NCI-H748 (cell line): ENCODE data around the gene CUEDC1.

Experiments used
- DNase-seq: peaks from one replicate; lab custom pipeline; 2025; ENCODE audit not compliant: unreplicated experiment; lab: John Stamatoyannopoulos, UW

Gene CUEDC1

GRCh38 chr17:57918017-57918895, 37.0 kb downstream of the CUEDC1 start:
- DNase-seq: no peak

GRCh38 chr17:57916925-57917858, 38.0 kb downstream of the CUEDC1 start:
- peak; percentile 76 for DNase-seq

GRCh38 chr17:57915985-57916757, 39.0 kb downstream of the CUEDC1 start:
- peak; percentile 97 for DNase-seq

GRCh38 chr17:57915544-57915943, 39.7 kb downstream of the CUEDC1 start:
- peak; percentile 58 for DNase-seq

GRCh38 chr17:57914273-57915142, 40.7 kb downstream of the CUEDC1 start:
- DNase-seq: no peak

DNA sequence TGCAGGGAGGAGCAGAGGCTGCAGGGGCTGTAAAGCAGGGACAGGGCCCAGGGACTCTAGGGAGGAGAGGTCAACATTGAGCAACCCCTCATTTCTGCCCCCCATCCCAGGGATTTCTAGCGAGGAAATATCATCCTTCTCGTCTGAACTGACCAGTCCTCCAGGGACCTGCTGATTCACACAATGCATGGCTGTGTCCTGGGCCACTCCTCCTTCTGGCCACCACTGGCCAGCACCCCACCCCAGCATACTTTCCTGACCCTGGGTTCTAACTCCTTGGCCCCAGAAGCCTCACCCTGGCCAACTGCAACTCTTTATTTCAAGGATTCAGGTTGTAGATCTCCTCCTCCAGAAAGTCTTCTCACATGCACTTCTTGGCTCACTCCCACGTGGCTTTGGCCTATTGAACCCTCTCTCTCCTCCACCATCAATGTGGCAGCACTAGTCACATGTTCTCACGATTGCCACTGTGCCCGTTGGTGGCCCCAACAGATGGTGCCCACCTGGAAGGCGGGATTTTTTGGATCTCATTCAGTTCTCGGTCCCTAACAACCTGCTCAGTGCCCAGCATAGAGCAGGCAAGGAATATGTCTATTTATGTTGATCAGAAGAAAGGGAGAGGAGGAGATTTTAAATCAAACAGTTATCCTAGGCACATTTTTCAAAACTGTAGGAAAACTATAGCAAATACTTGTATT, 41.5 kb downstream of the CUEDC1 start:
- no peak for DNase-seq

DNA sequence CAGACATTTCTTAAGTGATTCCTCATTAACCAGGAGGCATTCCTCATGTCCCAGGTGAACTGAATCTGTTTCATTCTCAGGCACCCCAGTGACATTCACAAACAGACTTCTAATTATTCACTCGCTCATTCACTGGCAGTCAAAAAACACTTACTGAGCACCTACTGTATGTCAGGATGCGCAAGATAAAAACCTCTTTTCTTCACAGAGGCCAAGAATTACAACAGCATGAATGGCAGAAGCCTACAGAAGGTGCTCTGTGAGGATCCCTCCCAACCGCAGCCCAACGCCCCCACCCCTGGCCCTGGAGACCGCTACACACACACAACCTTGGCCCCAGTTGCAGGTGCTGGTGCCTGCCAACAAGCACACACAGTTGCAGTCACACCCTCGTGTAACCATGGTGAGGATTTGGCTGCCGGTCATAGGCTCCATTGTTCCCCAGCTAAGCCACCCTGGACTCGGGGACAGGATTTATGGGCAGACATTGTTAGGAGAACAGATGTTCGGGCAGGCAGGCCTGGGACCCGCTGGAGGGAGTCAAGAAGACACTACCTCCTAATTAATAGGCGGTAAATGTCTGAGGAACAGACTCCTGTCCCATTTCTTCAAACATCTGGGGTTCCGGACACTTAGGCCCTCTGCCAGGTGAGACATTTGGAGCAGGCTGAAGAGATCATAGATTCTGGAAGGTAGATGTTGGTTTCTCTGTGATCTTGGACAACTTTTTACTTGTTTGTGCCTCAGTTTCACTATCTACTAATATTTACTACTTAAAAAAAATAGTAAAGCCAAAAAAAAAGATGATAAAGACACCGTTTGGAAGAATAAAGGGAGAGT, 43.2 kb downstream of the CUEDC1 start:
- DNase-seq: peak; percentile 99

DNA sequence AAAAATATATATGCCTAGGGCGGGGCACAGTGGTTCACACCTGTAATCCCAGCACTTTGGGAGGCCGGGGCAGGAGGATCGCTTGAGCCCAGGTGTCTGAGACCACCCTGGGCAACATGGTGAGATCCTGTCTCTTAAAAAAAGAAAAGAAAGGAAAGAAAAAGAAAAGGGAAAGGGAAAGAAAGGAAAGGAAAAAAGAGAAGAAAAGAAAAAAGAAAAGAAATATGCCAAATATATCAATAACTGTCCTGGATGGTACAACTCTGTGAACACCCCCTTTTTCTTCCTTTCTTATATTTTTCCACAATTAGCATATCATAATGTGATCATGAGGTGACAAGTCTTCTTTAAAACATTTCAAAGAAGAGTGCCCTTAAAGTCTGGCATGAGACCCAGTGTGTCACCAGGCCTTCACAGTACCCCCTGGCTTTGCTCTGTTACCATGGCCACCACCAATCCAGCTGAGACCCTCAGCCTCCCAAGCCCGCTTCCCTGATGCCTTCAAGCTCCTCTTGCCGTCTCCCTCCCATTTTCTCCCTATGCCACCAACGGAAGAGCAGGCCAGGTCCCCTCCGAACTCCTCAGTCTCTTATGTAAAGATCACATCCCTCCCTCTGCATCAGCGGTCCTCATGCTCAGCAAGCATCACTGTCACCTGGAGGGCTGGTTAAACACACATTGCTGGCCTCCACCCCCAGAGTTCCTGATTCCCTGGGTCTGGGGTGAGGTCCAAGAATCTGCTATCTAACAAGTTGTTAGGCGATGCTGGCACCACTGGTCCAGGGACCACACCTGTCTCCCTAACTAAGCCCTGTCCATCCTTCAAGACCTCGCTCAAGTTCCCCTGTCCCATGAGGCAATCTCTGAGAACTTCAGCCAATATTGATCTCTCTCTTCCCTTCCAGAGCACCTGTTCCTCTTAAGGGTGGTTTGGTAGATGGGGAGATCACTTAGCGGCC, 44.5 kb downstream of the CUEDC1 start:
- DNase-seq: no peak

GRCh38 chr17:57909551-57909950, 45.7 kb downstream of the CUEDC1 start:
- DNase-seq: no peak

DNA sequence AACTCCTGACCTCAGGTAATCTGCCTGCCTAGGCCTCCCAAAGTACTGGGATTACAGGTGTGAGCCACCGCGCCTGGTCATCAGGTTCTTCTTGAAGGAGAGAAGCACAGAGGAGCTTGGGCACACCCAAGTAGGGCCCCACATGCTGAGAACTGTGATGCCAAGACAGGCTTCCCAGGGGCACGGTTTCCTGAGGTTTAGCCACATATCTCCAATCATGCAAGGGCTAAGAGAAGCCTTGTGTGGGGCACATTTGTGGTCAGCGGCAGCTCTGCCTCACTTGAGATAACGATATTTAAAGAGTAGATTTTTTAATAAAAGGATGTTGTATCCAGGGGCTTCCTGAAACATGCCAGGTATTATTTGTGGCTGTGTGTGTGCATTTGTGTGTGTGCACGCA, 46.9 kb downstream of the CUEDC1 start:
- DNase-seq: no peak

GRCh38 chr17:57906910-57907309, 48.3 kb downstream of the CUEDC1 start:
- DNase-seq: peak; percentile 21

GRCh38 chr17:57905875-57906455, 49.2 kb downstream of the CUEDC1 start:
- DNase-seq: peak; percentile 25

- no peak for DNase-seq
Observed at GRCh38 chr17:57903961-57904360, 51.3 kb downstream of the CUEDC1 start.

GRCh38 chr17:57902800-57903759, 52.1 kb downstream of the CUEDC1 start:
- peak; percentile 95 for DNase-seq

GRCh38 chr17:57902117-57902799, 53.0 kb downstream of the CUEDC1 start:
- peak; percentile 34 for DNase-seq
